Left forelimb (tissue), 1 donor: Measurements from ENCODE around the gene NUDT3.
"Not testable (repeated sequence)": the region's sequence is repeated elsewhere in the genome, so short reads cannot be mapped to it uniquely, and the experiment has no call there.

ENCODE experiments used
- DNase-seq: peaks from one replicate; pipeline ENCODE4 v3.0.0-alpha.2; 2018; ENCODE audit warnings: low spot score

The NUDT3 gene

DNA sequence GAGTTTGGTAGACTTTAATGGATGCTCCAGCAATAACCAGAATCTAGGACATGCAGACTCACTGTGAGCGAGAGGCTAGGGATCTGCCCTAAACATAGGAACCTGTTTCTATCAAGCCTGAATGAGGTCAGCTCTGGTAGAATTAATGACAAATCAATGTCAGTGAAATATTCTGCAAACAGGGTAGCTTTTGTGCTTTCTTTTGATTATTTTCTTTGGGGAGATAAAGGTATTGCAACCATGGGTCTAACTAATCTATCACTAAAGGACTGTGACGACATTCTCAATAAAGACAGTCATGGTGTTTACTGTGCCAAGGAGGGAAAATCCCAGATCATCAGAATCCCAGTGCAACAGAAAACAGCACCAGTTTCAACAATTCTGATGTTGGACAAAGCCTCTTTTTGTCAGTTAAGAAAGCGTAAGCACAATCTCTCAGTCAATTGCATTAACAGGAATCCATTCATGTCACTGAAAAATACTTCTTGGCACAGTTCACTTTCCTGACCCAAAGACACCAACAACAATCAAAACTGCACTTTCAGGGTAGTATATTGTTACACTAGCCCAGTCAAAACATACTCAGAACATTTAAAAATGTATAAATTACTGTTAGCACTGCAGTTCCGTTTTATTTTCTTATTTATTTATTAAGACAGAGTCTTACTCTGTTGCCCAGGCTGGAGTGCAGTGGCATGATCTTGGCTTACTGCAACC, 106.9 kb downstream of the NUDT3 start:
- DNase-seq = no peak

DNA sequence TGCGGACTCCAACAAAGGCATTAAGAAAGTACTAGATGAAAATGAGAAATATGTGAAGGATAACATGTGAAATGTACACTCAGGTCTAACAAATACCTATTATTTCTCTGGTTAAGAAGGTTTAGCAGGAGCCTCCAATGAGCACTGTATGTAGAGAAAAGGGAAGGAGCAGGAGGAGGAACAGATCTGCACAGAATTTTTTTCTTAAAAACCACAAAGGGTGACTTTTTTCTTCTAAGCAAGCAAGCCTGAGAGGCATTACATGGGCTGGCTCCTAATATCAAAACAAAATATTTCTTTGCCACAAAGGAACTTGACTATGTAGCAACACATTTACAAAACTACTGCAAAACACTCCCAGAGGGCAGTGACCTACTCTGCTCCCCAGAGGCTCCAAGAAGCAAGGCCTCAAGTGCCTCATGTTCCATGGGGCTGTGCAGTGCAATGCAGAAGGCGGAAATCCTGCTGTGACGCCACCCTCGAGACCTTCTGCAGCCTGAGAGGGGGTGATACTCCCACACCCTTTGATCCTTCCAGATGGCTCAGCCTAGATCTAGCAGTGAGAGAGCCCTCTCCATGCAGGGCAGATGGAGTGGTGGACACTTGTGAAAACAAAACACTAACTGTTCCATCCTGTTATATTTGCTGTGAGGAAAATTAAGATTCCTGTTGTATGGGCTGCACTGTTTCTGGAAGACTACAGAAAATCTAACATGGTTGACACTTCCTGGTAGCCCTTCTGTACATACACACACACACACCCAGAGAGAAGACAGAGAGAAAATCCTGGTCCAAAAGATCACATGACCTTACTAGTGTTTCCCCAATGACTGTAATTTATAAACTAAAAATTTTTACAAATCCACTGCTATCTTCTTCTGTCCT, 107.7 kb downstream of the NUDT3 start:
- DNase-seq = no peak

DNA sequence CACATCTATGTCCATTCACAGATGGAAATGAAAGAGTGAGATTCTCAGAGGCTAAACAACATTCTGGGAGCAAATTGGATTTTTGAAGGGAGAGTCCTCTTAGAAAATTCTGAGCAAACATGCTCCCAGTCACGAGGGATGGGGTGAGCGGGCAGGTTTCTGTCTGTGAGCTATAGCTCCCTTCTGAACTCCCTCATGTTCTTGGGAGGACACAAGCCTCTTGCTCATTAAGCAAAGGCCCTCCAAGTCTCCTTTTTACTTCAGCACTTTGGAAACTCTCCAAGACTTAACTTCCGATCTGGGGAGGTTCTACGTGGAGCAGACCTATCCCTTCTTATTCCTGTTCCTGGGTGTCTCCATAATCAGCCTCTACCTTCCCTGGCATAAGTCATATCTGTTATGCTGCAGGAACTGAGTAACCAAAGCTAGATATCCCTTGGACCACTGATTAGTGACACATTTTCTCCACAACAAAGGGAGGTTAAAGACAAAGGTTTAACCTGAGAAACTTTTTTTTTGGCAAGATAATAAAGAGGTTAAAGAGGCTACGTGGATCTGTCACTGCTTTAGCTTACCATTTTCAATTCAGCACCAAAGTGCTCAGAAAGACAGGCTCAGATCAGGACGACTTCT, 110.7 kb downstream of the NUDT3 start:
- DNase-seq = no peak

DNA sequence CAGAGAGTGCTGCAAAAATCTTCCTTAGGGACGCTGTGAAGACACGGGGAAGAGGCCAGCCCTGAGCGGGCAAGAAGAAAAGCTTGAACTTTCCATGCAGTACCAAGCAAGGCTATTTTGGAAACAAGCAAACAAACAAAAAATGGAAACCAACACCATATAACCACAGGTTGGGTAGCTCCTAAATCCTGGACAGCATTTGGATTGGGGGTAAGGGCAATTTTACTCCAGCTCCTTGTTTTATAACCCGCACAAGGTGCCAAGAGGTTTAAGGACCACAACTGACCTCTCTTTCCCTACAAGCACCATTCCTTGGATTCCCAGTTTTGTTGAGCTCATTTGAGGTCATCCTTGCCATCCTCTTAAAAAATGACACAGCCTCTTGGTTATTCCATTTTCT, 112.3 kb downstream of the NUDT3 start:
- no peak for DNase-seq

DNA sequence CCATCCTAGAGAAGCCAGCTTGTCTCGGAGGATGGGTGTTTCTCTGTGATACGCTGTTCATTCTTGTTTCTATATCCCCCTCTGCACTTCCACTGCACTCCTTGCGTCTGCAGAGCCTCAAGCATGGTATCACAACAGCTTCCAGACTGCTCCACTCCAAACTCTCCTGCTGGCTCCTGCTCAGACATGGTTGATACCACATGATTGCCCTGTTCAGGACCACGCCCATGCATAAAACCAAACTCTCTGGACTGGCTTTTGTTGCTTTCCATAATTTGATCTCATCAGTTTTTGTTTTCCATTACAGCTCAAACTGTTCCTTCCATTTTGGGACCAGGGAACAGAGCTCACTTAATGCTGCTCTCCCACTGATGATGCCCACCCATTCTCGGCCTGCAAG, 113.6 kb downstream of the NUDT3 start:
- no peak for DNase-seq

DNA sequence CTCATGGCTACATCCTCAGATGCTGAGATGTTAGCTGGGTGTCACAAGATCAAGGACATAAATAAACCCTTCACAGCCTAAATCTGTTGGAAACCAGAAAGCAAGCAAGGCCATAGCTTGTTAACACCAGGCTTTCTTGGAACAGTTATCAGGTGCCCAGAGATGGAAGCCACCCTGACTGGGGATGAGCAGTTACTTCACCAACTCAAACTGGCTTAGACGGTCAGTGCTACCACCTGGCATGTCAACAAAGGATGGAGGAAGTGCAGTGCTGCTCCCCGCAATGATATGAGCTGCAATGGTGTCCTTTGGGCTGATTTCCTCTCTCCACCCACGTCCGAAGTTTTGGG, 114.7 kb downstream of the NUDT3 start:
- no peak for DNase-seq

DNA sequence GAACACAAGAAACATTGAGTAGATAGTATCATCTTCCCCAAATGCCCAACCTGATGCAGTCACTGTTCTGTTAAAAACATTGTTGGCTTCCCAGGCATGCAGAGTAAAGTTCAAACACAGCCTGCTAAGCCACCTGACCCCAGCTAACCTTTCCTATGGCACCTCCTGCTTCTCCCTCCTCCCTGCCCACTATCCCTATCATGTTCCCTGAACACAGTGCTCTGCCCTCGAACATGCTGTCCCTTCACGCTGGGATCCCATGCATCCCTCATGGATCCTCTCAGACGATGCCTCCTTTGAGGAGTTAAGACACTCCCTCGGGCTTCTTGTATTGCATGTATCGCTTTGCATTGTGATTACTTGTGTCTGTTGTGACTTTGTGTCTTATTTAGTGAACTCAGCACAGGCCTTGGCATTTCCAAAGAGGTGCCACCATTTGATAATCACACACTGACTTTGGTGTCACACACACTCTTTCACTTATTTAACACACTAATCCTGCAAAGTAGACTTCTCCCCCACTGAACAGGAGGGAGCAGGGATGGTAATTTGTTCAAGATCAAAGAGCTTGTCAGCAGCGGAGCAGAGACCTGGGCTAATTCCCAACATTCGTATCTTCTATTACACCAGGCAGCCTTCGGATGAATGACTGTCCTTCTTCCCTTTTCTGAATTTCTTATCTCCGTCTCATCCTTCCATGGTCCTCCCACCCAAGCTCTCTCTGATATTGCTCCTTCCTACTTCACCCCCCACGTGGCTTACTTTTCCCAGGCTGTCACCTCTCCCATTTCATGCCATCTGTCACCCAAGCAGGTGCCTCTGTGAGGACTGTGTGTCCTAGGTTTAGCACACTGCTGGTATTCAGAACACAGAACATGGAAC, 115.3 kb downstream of the NUDT3 start:
- no peak for DNase-seq

DNA sequence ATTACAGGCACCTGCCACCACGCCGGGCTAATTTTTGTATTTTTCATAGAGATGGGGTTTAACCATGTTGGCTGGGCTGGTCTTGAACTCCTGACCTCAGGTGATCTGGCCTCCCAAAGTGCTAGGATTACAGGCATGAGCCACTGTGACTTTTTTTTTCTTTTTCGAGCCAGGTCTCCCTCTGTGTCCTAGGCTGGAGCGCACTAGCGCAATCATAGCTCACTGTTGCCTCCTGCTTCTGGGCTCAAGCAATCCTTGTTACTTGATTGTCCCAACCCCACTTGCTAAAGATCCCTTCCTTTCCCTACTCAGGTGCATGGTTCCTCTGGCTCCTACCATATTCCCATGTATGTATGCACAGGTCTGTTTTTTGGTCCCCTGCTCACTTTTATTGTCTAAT, 116.3 kb downstream of the NUDT3 start:
- DNase-seq = no peak

DNA sequence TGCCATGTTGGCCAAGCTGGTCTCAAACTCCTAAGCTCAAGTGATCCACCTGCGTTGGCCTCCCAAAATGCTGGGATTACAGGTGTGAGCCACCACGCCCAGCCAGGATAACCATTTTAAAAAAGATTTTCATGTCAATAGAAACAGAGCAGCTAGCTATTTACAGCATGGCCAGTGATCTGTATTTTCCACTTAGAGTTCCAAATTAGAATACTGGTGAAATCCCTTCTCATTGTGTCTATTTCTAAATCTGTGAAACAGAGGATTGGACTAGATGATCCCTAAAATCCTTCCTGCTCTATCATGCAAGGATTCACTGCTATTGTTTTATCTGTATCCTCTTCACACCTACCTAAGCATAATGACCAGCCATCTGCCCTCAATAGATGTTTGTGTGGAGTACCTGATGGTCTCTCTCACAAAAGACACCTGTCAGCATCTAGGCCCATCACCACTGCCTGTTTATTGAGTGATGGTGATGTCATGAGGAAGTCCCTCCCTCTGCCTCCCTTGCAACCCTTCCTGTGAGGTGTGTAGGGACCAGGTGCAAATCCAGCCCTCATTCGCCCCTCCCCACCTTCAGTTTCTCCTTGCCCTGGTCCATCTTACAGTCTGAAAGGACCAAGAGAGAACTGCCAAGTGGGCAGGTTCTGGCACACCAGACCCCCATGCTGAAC, 117.2 kb downstream of the NUDT3 start:
- DNase-seq = no peak

DNA sequence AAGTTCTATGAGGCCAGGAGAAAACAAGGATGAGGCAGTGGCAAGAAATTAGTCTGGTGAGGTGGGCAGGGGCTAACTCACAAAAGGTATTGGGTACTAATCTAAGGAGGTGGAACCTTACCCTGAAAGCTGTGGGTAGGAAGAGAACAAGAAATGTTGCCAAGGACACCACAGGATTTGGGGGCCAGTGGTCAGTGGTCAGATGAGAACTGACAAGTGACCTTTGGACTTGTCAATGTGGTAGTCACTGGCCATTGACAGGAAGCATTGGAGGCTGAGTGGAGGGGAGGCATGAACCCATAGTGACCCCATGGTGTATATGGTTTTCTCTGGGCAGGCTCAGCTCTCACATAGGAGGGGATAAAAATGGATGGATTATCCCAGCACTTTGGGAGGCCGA, 118.3 kb downstream of the NUDT3 start:
- no peak for DNase-seq

DNA sequence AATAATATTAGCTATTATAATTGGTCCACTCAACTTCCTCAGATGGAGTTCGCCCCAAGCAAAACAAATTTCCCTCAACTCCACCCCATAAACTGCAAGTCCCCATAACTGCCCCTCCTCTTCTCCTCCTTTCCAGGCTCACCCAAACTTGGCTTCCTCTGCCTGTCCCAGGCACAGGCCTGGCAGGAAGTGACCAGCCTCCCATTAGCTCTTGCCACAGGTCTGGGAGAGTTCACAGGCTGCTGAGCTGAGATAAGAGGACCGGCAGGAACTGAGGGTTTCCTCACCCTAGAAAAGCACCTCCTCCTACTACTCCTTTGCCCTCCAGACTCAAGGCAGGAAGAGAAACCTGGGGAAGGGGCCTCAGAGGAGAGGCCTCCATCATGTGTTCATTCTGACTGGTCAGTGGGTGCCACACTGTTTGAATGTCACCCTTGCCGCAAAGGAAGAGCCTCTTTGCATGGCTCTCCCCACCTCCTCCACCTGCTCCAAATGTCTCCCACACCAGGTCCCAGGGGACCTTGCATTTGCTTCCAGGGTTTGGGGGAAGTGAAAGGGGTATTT, 119.1 kb downstream of the NUDT3 start:
- no peak for DNase-seq

DNA sequence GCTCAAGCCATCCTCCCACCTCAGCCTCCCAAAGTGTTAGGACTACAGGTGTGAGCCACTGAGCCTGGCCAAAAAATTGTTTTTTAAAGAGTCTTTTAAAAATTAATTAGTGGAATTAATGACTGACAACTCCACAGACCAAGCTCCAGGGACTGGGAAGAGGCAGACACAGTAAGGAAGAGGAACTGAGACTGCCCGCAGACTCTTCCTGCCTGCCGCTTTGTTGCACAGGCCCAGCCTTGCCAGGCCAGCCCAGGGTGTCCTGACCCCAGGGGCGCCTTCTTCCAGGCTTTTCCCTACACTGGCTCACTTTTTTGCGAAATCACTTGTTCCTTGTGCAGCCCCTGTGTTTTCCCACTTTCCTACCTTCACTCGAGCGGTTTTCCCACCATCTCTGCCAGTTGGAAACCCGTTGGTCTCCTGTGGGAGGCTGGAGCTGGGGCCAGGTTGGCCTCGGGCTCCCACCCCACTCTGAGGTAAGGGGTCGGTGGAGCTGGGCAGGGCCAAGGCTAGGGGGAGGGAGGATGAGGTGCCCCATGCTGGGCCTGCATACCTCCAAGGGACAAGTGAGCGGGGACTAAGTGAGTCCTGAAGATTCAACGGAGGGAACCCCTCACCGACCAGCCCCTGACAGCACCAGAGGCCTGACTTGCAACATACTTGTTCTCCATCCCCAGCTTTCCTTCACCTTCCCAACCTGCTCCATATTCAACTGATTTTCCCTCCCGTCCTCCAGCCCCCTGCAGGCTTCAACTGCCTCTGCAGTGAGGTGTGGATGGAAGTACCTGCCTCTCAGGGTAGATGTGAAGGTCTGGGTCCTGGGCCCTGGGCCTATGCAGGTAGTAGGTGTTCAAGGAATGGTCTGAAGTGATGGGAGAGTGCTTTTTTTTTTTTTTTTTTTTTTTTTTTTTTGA, 120.2 kb downstream of the NUDT3 start:
- no peak for DNase-seq

DNA sequence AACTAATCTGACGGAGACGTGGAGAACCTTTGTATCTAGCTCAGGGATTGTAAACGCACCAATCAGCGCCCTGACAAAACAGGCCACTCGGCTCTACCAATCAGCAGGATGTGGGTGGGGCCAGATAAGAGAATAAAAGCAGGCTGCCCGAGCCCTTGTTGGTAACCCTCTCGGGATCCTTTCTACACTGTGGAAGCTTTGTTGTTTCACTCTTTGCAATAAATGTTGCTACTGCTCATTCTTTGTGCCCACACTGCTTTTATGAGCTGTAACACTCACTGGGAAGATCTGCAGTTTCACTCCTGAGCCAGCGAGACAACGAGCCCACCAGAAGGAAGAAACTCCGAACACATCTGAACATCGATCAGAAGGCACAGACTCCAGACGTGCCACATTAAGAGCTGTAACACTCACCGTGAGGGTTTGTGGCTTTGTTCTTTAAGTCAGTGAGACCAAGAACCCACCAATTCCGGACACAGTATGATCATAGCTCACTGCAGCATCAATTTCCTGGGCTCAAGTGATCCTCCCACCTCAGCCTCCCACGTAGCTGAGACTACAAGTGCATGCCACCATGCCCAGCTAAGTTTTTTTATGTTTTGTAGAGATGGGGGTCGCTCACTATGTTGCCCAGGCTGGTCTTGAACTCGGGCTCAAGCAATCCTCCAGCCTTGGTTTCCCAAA, 122.7 kb downstream of the NUDT3 start:
- not testable (repeated sequence) for DNase-seq

DNA sequence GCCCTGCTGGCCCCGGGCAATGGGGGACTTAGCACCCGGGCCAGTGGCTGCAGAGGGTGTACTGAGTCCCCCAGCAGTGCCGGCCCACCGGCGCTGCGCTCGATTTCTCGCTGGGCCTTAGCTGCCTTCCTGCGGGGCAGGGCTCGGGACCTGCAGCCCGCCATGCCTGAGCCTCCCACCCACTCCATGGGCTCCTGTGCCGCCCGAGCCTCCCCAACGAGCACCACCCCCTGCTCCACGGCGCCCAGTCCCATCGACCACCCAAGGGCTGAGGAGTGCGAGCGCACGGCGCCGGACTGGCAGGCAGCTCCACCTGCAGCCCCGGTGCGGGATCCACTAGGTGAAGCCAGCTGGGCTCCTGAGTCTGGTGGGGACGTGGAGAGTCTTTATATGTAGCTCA, 123.3 kb downstream of the NUDT3 start:
- DNase-seq = not testable (repeated sequence)

DNA sequence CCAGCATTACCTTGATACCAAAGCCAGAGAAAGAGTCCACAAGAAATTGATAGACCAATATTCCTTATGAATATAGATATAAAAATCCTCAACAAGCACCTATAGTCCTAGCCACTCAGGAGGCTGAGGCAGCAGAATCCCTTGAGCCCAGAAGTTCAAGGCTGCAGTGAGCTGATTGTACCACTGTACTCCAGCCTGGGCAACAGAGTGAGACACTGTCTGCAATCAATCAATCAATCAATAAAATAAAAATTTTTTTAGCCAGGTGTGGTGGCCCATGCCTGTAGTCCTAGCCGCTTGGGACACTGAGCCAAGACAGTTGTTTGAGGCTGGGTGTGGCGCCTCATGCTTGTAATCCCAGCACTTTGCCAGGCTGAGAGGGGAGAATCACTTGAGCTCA, 124.7 kb downstream of the NUDT3 start:
- no peak for DNase-seq

DNA sequence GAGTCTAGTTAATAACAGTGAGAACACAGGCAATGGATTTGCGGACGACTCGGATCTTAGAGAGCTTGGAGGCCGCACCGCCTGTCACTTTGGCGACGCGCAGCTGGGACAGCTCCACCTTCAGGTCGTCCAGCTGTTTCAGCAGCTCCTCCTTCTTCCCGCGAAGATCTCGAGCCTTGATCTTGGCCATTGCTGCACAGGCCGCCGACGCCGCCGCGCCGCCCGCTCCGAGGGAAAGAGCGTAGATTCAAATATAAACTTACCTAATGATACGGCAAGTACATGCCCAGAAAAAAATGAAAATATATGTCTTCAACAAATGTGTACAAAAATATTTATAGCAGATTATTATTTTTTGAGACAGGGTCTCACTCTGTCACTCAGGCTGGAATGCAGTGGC, 129.0 kb downstream of the NUDT3 start:
- DNase-seq = not testable (repeated sequence)

DNA sequence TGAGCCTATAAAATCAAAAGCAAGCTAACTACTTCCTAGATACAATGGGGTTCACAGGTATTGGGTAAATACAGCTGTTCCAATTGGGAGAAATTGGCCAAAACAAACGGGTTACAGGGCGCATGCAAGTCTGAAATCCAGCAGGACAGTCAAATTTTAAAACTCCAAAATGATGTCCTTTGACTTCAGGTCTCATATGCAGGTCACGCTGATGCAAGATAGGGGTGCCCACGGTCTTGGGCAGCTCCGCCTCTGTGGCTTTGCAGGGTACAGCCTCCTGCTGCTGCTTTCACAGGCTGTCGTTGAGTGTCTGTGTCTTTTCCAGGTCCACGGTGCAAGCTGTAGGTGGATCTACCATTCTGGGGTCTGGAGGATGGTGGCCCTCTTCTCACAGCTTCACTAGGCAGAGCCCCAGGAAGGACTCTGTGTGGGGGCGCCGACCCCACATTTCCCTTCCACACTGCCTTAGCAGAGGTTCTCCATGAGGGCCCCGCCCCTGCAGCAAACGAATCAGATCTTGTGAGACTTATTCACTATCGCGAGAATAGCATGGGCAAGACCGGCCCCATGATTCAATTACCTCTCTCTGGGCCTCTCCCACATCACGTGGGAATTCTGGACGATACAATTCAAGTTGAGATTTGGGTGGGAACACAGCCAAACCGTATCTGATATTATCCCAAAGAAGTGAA, 131.7 kb downstream of the NUDT3 start:
- DNase-seq = no peak

DNA sequence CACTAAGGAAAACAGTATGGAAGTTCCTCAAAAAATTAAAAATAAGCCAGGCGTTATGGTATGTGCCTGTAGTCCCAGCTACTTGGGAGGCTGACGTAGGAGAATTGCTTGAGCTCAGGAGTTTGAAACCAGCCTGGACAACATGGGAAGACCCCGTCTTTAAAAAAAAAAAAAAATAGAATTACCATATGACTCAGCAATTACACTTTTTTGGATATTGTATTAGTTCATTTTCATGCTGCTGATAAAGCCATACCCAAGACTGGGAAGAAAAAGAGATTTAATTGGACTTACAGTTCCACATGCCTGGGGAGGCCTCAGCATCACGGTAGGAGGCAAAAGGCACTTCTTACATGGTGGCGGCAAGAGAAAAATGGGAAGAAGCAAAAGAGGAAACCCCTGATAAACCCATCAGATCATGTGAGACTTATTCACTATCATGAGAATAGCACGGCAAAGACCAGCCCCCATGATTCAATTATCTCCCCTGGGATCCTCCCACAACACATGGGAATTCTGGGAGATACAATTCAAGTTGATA, 132.9 kb downstream of the NUDT3 start:
- no peak for DNase-seq

DNA sequence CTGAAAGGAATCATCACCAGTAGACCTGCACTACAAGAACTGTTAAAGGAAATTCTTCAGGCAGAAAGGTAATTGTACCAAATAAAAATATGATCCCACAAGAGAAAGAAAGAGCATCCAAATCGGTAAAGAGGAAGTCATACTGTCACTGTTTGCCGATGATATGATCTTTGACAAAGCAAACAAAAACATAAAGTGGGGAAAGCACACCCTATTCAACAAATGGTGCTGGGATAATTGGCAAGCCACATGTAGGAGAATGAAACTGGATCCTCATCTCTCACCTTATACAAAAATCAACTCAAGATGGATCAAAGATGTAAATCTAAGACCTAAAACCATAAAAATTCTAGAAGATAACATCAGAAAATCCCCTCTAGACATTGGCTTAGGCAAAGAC, 140.1 kb downstream of the NUDT3 start:
- not testable (repeated sequence) for DNase-seq
